GM12874 (cell line): Measurements from ENCODE around the gene PXDN.

Source experiments
- CTCF ChIP-seq: IDR thresholded peaks from 2 replicates; pipeline ENCODE4 v1.5.1; 2011; ENCODE audit warnings: low read depth, mild to moderate bottlenecking, control low read depth, low read length, moderate library complexity; ENCODE audit not compliant: insufficient read depth

PXDN gene

GRCh38 chr2:1664698-1665097 is 79.6 kb downstream of the PXDN start:
- no peak for TF ChIP-seq CTCF

- TF ChIP-seq CTCF: no peak
Measured at GRCh38 chr2:1664076-1664605, 80.2 kb downstream of the PXDN start.

- TF ChIP-seq CTCF: no peak
Measured at GRCh38 chr2:1663621-1664020, 80.7 kb downstream of the PXDN start.

- no peak for TF ChIP-seq CTCF
Measured at GRCh38 chr2:1662606-1663180, 81.6 kb downstream of the PXDN start.

- TF ChIP-seq CTCF: no peak
Measured at GRCh38 chr2:1661891-1662605, 82.3 kb downstream of the PXDN start.

- TF ChIP-seq CTCF: no peak
Measured at GRCh38 chr2:1660656-1661640, 83.4 kb downstream of the PXDN start.
